ENCODE data around the gene KCNK10.

DNA sequence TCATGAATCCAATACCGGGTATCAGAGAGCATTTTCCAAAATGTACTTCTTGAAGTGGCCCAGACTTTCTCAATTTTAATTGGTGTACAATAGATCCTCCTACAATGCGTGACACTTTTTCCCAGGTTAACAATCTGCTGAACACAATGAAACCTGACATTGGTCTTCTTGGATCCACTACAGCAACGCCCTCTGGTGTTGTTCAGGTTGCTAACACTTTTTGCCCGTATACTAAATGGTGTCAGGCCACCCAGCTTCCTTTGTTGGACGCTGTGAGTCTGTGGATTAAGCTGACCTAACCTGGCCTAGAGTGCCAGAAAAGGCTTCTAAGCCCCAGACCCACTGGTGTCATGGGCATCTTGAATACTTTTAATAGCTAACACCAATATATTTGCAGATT, 89.2 kb downstream of the KCNK10 start:
- no peak for TF ChIP-seq POLR2A (IDR thresholded peaks at IDR 0.05)
- TF ChIP-seq, protein P1, sequence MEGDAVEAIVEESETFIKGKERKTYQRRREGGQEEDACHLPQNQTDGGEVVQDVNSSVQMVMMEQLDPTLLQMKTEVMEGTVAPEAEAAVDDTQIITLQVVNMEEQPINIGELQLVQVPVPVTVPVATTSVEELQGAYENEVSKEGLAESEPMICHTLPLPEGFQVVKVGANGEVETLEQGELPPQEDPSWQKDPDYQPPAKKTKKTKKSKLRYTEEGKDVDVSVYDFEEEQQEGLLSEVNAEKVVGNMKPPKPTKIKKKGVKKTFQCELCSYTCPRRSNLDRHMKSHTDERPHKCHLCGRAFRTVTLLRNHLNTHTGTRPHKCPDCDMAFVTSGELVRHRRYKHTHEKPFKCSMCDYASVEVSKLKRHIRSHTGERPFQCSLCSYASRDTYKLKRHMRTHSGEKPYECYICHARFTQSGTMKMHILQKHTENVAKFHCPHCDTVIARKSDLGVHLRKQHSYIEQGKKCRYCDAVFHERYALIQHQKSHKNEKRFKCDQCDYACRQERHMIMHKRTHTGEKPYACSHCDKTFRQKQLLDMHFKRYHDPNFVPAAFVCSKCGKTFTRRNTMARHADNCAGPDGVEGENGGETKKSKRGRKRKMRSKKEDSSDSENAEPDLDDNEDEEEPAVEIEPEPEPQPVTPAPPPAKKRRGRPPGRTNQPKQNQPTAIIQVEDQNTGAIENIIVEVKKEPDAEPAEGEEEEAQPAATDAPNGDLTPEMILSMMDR (IDR thresholded peaks at IDR 0.05 in 8 of 11, conservative IDR thresholded peaks at IDR 0.05 in 3 of 11): no peak
- TF ChIP-seq POLR2AphosphoS5 (IDR thresholded peaks at IDR 0.05): no peak
